Vagina (tissue), 2 donors: ENCODE data around the gene MAST4.
A peak's percentile ranks its signal among the peaks of the same experiment; 100 is the strongest.

Experiments used
- POLR2A ChIP-seq, 2 donors: fragments of 450-650 bp; IDR thresholded peaks; one replicate each; pipeline ENCODE4 v1.6.1; 2017; ENCODE audit warnings: antibody characterized with exemption in 2 of 2, mild to moderate bottlenecking in 2 of 2, moderate library complexity in 2 of 2
- TF ChIP-seq, protein P1 (sequence below), 3 experiments: fragments of 450-650 bp in 2 of 3; fragments of 200-600 bp in 1 of 3; sonication (generic) in 1 of 3; IDR thresholded peaks; one replicate each; pipeline ENCODE4 v1.5.1; 2017 to 2019; ENCODE audit warnings: antibody characterized with exemption in 3 of 3, mild to moderate bottlenecking in 2 of 3, moderate library complexity in 2 of 3

DNA sequence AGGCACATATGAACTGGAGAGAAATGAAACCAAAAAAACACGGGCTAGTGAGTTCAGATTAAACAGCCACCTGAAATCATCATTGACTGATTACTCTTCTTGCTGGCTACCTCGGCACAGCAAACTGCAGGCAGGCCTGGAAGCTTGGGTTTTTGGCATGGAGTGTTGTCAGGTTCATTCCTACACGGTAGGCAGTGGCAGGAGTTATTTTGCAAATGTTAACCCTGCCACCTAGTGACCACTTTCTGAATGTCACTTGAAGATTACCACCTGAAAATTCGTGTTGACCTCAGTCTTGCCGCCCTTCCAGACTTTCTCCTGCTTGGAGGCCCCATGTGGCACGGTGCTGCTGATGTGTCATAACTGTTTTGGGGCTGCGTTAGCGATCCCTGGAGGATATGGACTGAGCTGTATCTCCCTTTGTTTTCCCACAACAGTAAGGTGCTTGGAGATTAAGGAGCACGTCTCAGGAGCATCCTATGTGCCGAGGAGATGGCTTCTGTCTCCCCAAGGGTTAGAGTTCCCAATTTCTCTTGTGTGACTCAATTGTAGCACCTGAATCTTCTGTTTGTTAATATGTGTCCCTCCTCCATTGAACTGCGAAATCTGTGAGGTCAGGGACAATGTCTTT lies 613.1 kb downstream of the MAST4 start:
- TF ChIP-seq, protein P1, sequence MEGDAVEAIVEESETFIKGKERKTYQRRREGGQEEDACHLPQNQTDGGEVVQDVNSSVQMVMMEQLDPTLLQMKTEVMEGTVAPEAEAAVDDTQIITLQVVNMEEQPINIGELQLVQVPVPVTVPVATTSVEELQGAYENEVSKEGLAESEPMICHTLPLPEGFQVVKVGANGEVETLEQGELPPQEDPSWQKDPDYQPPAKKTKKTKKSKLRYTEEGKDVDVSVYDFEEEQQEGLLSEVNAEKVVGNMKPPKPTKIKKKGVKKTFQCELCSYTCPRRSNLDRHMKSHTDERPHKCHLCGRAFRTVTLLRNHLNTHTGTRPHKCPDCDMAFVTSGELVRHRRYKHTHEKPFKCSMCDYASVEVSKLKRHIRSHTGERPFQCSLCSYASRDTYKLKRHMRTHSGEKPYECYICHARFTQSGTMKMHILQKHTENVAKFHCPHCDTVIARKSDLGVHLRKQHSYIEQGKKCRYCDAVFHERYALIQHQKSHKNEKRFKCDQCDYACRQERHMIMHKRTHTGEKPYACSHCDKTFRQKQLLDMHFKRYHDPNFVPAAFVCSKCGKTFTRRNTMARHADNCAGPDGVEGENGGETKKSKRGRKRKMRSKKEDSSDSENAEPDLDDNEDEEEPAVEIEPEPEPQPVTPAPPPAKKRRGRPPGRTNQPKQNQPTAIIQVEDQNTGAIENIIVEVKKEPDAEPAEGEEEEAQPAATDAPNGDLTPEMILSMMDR (IDR thresholded peaks at IDR 0.05): peak; percentile 73 to 93 (median 83)
- TF ChIP-seq POLR2A (IDR thresholded peaks at IDR 0.05): no peak
